Activated CD4-positive, alpha-beta T cell treated with anti-CD3 and anti-CD28 coated beads, Interleukin-10, Interleukin-2, amounts not matched to agents 100 ng/mL and 50 ng/mL, durations not matched to agents 16 hours and 8 hours (primary cell): Measurements from ENCODE around the gene SH3PXD2B.
"Not testable (repeated sequence)": the region's sequence is repeated elsewhere in the genome, so short reads cannot be mapped to it uniquely, and the experiment has no call there.

ENCODE experiments used
- DNase-seq: peaks from one replicate; pipeline ENCODE4 v3.0.0-alpha.2; 2020

SH3PXD2B gene

DNA sequence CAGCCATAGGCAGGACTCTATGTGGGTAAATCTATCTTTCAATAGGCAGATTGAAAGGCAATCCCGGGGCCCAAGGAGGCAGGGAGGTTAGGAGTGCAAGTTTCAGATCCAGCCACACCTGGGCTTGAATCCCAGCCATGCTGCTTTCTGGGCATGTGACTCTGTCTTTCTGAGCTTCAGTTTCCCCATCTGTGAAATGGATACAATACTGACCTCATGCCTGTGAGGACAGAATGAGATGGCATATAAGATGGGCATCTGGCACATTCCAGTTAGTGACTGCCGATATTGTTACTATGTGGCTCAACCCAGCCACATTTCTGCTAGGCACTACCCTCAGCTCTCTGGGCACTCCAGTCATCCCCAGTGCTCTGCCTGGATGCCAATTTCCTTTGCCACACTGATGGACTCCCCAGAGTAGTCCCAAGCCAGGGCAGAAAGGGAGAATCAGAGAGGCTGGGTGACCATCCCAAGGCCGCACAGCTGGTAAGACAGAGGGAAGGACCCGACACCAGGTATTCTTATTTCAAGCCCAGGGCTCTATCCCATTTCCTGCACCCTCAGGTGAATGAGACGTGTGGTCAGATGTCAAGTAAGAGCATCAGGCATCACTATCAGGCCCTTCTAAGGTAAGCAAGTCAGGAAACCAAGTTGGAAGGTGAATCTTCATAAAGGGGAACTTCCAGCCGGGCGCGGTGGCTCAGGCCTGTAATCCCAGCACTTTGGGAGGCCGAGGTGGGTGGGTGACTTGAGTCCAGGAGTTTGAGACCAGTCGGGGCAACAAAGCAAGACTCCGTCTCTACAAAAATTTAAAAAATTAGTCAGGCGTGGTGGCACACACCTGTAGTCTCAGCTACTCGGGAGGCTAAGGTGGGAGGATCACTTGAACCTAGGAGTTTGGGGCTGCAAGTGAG is 38.7 kb downstream of the SH3PXD2B start:
- DNase-seq: no peak

GRCh38 chr5:172414531-172415361 is 39.6 kb downstream of the SH3PXD2B start:
- no peak for DNase-seq

DNA sequence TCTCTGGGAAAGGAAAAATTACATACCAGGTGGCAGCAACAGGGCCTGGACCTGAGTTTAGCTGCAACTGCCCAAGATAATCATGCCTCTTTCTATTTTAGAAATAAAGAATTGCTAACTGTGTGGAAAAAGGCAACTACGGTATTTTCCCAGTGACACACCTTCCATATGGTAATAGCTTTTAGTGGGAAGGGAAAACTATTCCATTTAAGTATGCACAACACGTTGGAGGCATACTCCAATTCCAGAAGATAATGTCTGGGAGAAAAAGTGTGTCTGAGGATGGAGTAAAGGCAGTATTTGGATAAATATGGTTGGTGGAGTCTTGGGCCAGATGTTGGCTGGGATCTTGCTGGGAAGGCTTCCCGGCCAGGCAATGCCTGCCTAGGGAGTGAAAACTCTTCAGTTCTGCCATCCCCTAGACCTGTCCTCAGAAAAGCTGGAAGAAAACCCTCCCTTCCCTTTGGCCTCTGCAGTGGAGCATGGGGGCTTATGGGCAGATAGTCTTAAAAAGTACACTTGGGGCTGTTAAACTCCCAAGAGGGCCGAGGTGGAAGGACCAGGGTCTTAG is 40.6 kb downstream of the SH3PXD2B start:
- no peak for DNase-seq

- DNase-seq: peak; percentile 73
Measured at GRCh38 chr5:172412724-172413286, 41.5 kb downstream of the SH3PXD2B start.

DNA sequence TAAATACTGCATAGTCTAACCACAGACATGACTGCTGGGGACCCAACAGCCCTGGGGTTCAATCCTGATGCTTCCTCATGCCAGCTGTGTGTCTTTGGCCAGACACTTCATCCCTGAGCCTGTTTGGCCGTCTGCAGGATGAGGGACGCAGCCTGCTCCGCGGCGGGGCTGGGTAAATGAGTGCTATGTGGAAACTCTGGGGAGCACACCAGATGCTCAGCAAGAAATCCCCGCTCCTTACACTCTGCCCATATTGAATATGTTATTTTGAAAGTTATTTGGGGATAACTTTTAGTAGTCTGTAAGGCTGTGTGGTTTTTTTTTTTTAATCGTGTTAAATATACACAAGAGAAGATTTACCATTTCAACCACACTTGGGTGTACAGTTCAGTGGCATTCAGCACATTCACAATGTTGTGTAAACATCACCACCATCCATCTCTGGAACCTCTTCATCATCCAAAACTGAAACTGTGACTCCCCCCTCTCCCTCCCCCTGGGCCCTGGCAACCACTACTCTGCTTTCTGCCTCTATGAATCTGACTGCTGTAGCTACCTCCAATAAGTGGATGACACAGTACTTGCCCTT is 42.7 kb downstream of the SH3PXD2B start:
- peak; percentile 79 for DNase-seq

DNA sequence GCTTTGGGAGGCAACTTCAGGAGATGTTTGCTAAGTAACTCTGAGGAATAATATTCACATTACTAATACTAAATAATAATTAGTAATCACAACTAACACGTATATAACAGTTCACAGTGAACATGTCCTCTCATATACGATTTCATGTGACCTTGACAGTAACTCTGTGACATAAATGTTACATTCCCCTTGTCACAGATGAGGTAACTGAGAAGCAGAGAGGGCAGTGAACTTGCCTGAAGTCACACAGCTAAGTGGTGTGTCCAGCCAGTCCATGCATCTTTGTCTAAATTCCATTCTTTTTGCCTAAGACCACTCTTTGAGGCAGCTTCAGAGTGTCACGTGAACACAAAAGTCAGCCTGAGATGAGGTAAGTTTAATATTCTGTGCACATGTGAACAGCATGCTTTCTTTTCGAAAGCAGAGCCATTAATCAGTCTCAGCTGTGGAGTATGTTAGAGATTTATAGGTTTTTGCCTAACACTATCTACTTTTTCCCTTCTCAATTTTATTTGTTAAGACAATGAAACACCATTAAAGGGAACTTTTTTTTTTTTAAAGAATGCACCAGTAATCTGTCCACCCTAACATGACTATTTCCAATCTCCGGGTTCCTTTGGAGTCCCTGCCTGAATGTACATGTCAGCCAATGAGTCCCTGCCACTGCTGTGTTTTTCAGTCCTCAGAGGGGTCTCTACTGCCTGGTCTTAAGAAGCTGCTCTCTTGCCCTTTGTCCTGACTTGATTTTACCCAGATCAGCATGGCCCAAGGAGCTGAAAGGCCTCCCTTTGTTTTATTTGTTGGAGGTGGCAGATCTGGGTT is 43.5 kb downstream of the SH3PXD2B start:
- no peak for DNase-seq

DNA sequence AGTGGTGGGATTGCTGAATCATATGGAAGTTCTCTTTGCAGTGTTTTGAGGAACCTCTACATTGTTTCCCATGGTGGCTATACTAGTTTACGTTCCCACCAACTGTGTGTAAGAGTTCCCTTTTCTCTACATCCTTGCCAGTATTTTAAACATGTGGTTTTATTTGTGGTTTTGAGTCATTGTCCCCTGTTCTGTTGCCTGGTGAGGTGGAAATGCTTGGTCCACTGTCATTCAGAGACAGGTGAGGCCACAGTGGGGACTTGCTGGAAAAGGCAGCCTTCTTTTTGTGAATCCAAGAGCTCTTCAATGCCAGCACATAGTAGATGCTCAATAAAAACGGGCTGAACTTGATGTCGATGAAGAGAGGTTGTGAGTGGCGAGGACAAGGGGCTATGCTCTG is 44.2 kb downstream of the SH3PXD2B start:
- peak; percentile 67 for DNase-seq

- DNase-seq: not testable (repeated sequence)
Measured at GRCh38 chr5:172409477-172409876, 44.8 kb downstream of the SH3PXD2B start.

DNA sequence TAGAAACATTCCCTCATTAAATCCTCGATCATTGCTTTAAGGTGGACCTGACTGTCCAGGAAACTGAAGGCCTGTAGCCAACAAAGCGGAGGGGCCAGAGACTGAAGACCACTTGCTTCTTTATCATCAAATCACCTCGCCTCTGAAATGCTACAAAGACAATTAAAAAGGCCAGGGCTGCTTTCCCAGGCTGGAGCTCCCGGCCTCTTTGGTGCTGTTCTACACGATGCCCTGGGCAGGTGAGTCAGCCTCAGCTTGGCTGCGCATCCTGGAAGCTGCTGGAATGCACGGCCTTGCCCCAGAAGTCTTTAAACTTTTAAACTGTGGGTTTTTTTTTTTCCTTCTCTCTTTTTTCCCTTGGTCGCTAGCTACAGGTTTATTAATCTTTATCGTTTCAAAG is 46.5 kb downstream of the SH3PXD2B start:
- DNase-seq: no peak

DNA sequence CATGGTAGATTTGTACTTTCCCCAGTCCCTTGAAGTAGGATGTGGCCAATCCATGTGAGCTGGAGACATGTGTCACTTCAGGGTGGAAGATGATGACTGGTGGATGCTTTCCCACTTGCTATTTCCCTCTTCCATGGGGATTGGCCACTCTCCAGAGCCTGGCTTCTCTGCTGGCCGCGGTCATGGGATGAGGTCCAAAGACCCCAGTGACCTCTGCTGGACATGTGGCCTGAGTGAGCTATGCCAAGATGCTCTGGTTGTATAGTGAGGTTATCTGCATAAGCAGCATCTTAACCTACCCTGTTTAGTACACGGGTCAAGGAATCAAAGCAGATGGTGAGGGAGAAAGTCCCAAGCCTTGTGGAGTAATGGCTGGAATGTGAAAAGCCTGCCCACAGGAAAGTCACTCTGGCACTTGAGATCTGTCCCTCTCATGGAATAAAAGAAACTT is 47.1 kb downstream of the SH3PXD2B start:
- DNase-seq: no peak

DNA sequence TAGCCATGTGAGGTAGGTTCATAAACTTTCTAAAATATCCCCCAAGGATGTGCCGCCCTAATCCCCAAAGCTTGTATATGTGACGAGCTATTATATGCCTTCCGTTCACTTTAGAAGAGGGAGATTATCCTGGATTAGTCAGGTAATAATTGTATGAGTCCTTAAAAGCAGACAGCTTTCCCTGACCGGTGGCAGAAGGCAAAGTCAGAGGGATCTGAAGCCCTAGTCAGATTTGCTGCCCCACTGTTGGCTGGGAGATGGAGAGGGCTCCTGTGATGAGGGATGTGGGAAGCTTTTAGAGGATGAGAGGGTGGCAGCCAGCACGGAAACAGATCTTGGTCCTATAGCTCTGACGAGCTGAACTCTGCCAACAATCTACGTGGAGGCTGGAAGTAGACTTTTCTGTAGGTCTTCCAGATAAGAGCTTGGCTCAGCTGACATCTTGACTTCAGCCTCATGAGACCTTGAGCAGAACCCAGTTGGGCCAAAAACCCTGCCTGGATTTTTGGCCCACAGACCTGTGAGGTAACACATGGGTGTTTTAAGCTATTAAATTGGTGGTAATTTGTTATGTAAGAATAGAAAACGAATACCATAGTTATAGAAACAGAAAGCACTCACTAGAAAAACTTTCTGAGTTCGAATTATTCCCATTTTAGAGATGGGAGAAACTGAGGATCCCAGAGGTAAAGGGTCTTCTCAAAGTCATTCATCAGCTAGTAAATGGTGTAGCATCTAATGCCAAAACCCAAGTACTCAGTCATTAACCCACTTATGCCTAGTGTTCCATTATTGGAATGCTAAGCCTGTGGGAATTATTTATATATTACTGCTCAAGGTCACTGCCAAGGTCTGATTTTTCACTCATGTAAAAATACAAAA is 48.9 kb downstream of the SH3PXD2B start:
- no peak for DNase-seq

DNA sequence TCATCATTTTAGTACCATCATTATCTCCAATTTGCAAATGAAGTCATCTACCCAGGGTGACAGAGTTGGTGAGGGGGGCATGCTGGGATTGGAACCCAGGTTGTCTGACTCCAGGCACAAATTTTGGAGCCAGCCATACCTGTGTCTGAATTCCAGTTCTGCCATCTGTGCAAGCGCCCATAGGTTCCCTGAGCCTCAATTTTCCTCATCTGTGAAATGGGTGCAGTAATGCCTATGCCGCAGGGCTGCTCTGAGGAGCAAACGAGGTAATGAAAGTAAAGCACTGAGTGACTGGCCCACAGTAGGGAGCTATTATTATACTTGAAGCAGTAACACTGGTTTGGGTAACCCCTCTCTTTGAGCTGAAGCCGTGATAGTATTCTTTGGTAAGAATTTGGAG is 49.6 kb downstream of the SH3PXD2B start:
- no peak for DNase-seq

GRCh38 chr5:172403817-172404216 is 50.5 kb downstream of the SH3PXD2B start:
- no peak for DNase-seq

DNA sequence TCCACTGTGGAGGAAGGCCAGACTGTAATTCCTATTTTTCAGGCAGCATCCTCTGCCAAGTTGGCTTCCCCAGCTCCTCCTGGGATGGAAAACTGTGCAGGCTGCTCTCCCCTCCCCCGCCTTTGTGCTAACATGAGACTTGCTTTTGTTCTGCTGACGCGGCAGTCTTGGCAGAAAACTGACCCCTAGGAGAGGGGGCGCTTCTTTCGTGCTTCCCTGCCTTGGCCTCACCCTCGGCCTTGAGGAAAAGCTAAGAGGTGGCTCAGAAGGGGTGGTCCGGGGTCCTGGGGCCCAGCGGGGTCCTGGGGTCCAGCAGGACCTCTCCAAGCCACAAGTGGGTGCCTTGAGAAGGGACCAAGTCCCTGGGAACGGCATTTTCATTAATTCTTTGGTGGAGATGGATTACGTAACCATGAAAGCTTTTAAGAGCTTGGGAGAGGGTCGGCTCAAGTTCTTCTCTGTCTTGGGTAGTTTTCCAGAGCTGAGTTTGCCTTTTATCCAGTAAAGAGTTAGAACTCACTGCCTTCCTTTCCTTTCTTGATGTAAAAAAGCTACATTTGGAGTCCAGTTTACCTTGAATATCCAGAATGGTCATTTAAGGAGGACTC is 51.0 kb downstream of the SH3PXD2B start:
- DNase-seq: no peak

- DNase-seq: no peak
Measured at GRCh38 chr5:172402531-172403188, 51.7 kb downstream of the SH3PXD2B start.

DNA sequence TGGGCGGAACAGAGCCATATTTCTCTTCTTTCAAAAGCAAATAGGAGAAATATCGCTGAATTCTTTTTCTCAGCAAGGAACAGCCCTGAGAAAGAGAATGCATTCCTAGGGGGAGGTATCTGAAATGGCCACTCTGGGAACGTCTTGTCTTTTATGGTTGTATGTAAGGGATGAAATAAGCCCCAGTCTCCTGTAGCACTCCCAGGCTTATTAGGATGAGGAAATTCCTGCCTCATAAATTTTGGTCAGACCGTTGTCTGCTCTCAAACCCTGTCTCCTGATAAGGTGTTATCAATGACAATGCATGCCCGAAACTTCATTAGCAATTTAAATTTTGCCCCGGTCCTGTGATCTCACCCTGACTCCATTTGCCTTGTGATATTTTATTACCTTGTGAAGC is 52.3 kb downstream of the SH3PXD2B start:
- not testable (repeated sequence) for DNase-seq

GRCh38 chr5:172399826-172400225 is 54.5 kb downstream of the SH3PXD2B start:
- no peak for DNase-seq

- DNase-seq: no peak
Measured at GRCh38 chr5:172399336-172399735, 55.0 kb downstream of the SH3PXD2B start.

DNA sequence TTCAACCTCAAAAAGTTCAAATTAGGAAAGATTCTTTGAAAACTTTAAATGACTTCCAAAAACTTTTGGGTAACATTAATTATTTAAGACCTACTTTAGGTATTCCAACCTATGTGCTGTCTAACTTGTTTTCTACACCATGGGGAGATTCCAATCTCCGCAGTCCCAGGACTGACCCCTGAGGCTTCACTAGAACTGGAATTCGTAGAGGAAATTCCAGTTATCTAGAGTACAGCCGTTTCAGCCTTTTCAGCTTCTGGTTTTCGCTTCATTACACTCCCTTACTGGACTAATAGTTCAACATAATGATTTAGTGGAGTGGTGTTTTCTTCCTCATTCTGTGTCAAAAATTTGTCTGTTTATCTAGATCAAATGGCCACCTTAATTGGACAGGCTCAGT is 55.7 kb downstream of the SH3PXD2B start:
- not testable (repeated sequence) for DNase-seq

DNA sequence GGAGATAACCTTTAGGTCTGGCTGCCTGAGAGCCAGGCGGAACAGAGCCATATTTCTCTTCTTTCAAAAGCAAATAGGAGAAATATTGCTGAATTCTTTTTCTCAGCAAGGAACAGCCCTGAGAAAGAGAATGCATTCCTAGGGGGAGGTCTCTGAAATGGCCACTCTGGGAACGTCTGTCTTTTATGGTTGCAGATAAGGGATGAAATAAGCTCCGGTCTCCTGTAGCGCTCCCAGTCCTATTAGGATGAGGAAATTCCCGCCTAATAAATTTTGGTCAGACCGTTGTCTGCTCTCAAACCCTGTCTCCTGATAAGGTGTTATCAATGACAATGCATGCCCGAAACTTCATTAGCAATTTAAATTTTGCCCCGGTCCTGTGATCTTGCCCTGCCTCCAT is 57.3 kb downstream of the SH3PXD2B start:
- not testable (repeated sequence) for DNase-seq
